GM21737 (cell line): Measurements from ENCODE around the gene SRRM3.
"Not testable (repeated sequence)": the region's sequence is repeated elsewhere in the genome, so short reads cannot be mapped to it uniquely, and the experiment has no call there.

Experiments
- ATAC-seq: cut with Tn5 transposase; IDR thresholded peaks from one replicate; pipeline ENCODE4 v1.9.1; 2021; ENCODE audit warnings: mild to moderate bottlenecking, moderate library complexity; ENCODE audit not compliant: unreplicated experiment

SRRM3 gene

DNA sequence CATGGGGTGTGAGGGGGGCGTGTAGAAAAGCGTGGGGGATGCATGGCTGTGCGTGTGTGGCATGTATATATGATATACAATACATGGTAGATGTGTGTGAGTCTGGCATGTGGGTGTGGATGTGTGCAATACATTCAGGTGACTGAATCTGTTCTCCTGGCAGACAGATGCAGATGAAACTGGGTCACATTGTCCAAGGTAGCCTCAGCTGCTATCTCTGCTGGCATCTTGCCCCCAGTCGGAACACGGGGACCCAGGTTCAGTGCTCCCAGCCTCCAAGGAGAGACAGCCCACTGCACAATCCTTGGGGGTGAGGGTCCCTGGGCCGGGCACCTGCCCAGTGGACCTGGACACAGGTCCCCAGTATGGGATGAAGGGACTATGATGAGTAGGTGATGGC is 12.4 kb upstream of the SRRM3 start:
- ATAC-seq, result no peak

DNA sequence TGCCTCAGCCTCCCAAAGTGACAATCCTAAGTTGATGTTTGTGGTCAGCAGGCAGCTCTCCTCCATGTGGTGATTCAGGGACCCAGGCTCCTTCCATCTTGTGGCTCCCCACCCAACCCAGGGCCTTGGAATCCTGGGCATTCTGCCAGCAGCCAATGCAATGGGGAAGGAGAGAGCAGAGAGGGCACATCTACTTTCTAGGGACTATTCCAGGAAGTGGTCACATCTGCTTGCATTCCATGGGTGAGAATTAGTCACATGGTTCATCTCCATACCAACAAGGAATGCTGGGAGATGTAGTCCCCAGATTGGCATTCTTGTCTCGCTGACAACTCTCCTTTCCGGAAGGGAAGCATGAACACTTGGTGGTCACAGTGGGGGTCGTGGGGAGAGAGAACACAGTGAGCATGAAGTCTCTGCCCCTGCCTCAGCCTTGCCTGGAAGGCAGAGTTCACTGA is 9.9 kb upstream of the SRRM3 start:
- ATAC-seq, result no peak

DNA sequence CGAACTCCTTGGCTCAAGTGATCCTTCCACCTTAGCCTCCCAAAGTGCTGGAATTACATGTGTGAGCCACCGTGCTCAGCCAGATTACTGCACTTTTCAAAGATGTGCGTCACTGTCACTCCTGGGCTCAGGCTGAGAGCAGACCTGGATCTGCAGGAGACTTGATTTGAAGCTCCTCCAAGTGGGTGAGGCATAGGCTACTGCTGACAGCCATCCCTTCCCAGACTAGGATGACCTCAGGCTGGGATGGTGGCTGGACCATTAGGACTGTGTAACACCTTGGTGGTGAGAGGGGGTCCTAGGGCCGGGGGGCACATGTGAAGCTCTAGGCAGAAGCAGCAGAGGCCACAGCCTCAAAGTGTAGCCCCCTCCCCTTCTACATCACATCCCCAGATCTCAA is 8.2 kb upstream of the SRRM3 start:
- ATAC-seq, result no peak

DNA sequence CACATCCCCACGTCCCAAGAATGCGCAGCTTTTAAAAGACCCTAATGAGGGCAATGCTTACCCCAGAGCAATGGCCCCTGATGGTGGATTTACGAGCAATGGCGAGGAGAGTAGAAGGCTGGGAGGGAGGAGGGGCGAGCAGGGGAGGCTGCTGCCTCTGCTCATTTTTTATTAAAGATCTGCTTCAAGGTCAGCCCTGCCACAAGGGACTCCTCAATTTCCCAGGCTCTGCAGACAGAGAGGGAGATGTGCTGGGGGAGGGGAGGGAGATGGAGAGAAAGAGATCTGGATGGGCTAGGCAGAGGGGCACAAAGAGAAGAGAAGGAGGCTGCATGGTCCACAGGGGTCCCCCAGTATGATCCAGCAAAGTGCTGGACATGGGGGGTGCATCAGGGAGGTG is 7.8 kb upstream of the SRRM3 start:
- no peak for ATAC-seq

DNA sequence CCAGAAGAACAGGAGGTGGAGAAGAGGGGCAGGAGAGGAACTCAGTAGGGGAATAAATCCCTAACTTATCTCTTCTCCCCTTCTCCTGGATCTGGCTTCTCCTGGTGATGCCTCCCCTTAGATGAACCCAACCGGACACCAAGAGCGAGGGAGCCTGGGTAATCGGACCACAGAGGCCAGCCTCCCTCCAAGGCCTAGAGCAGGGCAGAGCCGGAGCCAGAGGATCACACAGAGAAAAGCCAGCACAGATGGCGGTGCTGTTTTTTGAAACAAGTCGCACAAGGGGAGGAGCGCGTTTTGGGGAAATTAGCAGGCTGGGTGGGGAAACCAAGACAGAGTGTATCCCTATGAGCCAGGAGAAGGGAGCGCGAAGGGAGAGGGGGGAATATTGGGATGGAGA is 4.9 kb upstream of the SRRM3 start:
- ATAC-seq, result no peak

DNA sequence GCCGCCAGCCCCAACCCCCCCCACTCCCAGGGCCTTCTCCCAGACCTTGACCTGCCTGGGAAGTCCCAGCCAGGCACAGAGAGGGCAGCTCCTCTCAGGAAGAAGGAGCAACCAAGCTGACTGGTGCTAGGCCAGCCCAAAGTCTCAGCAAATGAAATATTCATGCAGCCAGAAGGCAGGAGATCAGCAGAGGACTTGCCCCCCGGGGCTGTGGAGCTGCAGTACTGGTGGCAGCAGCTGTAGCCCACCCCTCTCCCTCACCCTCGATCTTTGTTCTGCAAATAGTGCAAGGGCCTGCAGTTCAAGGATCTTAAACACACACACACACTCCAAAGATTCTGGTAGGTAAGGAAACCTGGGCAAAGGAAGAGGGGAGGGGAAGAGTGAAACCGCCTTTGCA is 3.5 kb upstream of the SRRM3 start:
- ATAC-seq, result no peak

DNA sequence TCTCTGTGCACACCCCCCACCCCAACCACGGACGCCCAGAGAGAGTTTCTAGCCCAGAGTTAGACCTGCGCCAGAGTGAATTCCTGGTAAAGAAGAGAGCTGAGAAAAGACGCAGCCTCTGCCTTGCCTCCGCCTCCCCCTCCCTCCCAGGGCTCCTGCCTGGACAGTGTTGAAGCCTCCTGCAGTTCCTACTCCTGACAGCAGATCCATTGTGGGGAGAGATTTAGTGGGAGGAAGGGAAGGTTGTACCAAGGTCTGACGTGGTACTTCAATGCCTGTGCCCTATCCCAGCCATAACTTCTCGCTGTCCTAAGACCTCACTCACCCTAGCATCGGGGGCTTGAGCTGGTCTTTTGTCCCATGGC is 952 bp downstream of the SRRM3 start:
- no peak for ATAC-seq

DNA sequence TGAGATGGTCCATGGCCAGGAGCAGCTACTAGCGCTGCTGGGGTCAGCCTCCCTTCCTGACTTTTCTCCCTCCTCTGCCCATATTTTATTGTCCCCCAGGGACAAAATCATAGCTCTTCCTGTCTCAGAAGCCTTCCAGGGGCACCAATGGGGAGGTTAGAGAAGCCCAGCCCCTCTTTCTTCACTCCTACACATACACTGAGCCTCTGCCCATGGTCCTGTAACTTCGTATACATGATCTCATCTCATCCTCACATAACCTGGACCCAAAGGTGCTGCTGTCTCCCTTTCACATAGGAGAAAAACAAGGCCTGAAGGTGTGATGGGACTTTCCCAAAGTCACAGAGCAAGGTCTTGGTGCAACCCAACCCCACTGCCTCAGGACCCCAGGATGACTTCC is 2.5 kb downstream of the SRRM3 start:
- ATAC-seq, result no peak

DNA sequence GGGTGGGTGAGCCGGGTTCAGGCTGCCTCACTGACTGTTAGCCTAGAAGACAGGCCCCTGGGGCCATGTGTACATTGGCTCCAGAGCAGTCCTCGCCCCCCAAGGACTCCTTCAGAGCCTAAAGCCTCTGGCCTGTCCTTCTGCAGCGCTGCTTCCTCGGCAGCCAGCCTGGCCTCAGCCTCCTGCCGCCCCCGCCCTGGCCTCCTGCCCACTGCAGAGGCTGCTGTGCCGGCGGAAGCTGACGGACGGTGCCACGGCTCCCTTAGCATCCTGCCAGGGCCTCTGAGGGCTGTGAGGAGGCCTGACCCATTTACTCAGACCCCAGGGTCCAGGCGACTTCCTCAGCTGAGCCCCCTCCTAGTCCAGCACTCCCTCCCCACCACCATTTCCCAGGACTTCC is 4.9 kb downstream of the SRRM3 start:
- ATAC-seq, result no peak

DNA sequence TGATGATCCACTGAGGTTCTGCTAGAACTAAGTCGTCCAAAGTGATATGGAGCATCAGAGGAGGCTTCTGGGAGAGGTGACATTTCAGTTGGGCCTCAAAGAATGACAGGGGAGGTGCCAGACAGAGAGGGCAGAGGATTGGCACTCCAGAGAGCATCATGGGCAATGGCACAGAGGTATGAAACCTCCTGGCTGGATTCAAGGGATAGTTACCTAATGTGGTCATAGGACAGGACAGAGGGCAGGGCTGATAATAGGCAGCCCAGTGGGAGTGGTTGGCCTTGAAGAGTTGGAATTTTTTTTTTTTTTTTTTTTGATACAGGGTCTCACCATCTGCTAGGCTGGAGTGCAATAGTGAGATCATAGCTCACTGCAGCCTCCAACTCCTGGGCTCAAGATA is 7.6 kb downstream of the SRRM3 start:
- no peak for ATAC-seq

DNA sequence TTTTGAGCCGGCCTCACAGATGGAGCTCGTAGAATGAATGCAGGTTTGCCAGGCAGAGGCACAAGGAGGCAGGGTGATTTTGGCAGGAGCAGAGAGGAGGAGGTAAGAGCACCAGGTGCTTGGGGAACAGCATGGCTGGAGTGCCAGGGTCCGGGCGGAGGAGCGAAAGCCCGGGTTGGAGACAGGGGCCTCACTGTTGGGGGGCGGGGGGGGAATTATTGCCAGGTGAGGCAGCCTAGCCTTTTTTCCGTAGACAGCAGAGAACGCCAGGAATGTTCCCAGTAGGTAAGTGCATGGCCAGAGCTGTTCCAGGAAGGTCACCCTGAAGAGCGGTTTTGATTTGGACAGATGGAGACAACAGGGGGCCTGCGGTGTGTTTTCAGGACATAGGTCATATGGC is 9.5 kb downstream of the SRRM3 start:
- ATAC-seq, result no peak

DNA sequence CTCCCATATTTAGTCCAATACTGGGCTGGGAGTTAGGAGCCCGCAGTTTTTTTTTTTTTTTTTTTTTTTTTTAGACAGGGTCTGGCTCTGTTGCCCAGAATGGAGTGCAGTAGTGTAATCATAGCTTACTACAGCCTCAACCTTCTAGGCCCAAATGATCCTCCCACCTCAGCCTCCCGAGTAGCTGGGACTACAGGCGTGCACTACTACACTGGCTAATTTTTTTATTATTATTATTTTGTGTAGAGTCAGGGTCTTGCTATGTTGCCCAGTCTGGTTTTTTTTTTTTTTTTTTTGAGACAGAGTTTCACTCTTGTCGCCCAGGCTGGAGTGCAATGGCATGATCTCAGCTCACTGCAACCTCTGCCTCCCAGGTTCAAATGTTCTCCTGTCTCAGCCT is 13.7 kb downstream of the SRRM3 start:
- not testable (repeated sequence) for ATAC-seq

DNA sequence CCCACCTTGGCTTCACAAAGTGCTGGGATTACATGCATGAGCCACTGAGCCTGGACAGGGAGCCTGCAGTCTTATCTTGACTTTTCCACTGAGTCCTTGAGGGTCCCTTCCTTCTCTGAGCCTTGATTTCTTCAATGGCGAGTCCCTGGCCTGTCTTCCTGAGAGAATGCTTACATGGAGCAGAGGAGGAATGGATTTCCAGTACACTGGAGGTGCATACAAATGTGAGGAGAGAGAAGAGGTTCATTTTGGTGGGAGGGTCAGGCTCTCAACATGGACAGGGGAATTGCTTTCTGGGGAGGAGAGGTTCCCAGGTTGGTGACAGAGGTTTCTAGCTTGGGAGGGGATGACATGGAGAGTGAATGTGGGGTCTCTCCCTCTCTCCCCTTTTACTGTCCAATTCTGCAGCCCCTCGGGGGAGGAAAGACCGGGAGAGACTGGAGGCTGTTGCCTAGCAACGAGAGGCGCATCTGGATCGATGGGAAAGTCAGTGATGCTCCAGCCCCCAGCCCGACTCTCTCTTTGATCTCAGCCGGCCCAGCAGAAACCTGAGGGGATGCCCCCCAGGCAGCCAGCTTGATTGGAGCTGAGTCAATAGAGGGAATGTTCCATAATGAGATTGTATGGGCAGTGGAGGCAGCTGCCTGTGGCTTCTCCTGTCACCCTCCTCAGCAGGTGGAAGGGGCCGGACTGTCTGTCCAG is 14.8 kb downstream of the SRRM3 start:
- no peak for ATAC-seq

DNA sequence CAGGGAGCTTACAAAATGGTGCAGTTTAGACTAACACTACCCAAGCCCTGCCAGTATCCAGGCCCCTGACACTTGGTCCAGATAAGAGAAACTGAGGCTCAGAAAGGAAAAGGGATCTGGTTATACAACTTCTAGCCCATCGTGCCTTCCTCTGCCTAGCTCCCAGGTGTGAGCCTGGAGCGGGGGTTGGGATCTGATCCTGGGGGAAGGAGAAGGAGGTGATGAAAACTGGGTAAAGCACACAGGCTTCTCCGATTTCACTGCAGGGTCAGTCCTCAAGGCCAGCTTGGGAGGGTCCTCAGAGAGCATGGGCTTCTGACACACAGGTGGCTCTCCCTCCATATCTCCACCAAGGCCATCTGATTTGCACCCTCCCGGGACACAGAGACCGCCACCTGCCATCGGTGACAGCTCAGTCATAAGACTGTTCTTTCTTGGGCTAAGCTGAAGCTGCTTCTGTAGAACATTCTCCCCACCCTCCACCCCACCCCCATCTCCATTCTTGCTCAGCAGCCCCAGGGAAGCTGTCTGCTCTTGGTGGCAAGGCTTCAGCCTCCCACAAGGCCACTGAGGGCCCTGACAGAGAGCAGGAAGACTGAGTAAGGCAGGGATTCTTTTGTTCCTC is 16.4 kb downstream of the SRRM3 start:
- ATAC-seq, result no peak

DNA sequence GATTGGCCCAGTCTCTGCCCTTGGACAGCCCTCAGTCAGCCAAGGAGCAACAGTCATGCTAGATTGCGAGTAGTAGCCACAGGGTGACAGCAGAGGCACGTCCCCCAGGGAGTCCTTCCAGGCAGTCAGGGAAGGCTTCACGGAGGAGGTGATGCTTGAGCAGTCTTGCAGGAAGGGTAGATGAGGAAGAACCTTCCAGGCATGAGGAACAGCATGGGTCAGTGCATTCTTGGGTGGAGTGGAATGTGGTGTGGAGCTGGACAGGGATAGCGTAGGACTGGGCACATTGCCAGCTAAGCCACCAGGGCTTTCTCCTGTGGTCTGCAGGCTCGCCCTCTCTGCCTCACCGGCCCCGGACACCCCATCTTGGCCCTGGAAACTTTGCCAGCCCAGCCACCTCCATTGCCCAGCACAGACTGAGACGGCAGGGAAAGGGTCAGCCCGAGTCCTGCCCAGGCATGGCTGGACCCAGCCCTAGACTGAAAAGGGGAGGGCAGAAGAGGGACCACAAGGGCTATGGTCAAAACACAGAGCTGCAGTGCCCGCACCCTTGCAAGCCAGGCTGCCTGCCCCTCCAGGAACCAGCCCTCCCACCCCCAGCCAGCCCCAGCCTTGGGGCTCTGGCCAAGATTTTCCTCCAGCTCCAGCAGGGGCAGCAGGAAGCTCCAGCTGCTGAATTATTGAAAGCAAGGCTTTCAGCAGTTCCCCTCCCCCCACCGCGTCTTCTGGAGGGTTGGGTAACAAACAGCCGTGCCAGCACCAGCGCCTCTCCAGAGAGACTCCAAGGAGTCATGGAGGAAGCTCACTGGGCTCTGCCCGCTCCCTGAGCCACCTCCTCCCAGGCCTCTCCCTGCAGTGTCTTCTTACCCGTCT is 18.7 kb downstream of the SRRM3 start:
- ATAC-seq, result no peak

DNA sequence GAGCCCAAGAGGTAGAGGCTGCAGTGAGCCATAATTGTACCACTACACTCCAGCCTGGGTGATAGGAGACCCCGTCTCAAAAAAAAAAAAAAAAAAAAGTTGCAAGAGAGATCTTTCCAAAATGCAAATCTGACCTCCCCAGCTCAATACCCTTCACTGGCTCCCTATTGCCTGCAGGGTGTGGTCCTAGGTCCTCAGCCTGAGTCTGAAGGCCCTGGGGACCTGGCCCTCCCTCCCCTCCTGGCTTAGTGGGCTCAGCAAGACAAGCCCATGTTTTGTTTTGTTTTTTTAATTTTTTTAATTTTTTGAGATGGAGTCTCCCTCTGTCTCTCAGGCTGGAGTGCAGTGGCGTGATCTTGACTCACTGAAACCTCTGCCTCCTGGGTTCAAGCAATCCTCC is 20.6 kb downstream of the SRRM3 start:
- ATAC-seq, result no peak

DNA sequence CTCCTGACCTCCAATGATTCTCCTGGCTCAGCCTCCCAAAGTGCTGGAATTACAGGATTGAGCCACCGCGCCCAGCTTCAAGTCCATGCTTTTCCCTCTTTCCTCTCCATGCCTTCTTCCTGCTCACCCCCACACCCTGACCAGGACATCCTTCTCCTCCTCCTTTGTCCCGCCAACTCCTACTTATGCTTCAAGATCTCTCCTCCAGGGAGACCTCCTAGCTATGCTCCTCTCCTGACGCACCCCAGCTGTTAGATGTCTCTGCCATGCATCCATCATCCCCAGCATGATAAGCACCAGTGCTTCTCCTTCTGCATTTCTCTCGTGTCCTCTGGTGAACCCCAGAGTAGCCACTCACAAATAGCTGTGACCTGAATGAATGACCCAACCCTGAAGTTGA is 21.1 kb downstream of the SRRM3 start:
- no peak for ATAC-seq

DNA sequence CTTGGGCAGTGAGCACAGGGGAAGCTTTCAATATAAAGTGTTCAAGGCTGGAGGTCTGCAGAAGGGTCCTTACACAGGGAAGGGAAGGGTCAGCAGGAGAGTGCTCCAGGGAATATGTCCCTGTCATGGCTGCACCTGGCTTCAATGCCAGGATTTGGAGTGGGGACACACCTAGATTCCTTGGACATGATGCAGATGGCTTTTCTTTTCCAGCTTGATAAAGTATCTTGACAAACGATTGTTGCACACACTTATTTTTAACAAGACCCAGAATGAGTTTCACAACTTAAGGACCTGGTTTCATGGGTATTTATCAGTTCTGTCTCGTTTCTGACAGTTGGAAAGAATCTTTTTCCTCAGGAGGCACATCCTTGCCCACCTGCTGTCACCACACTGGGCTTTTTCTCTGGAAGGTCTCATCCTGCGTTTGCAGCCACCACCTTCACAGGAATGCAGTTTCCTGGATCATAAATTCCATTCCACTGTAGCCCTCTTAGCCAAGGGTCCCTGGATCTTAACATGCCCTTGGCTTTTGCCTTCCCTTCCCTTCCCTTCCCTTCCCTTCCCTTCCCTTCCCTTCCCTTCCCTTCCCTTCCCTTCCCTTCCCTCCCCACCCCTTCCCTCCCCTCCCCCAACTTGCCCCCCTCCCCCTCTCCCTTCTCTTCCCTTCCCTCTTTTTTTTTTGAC is 21.7 kb downstream of the SRRM3 start:
- ATAC-seq, result no peak

DNA sequence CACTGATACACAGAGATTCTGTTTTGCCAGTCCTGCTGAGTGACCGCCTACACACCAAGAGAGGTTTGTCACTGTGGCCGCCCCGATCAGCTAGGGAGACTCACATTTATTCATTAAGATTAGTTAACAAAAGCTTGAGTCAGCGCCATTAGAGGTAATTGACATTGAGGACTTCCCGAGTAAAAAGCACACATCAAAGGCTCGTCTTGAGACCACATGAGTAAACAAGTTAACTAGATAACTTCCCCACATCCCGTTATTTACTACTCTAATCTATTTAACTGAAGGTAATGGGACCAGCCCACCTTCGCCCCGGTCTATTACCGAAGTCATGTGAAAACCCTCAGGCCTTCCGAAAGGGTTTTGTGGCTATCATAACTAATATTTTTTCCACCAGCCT is 23.0 kb downstream of the SRRM3 start:
- ATAC-seq, result no peak

DNA sequence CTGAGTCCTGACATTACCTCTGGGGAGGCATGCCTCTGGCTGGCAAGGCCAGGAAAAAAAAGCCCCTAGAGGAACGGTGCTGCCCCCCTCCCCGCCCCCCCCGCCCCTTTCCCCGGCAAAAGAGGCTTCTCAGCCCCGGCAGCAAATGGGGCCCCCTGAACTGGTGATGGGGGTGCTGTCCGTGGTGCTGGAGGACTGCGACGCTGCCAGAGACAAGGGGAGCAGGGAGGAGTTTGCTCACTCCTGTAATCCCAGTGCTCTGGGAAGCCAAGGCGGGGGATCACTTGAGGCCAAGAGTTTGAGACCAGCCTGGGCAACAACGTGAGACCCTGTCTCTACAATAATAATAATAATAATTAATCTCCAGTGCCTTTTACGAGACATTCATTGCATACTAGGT is 23.7 kb downstream of the SRRM3 start:
- no peak for ATAC-seq

DNA sequence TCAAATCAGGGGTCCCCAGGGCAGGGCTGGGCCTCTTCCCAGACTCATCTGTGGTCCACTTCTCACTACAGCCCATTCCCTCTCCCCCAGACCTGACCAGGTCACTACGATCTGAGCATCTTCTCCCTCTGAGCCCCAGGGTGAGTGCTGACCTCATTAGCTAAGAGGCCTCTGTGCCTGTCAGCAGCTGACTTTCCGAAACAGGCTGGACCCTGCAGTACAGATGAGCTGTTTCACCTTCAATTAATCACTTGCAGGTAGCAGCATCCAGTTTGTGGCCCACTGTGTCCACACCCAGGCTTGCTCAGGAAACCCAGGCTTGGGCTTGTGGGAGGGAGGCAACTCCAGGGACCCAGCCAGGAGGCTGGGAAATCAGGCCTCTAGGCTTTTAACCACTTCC is 24.3 kb downstream of the SRRM3 start:
- no peak for ATAC-seq
